HG03558 (cell line): ENCODE measurements around the gene DNAH1.

Experiments used
- ATAC-seq: cut with Tn5 transposase; IDR thresholded peaks from one replicate; pipeline ENCODE4 v1.9.1; 2021; ENCODE audit warnings: moderate number of reproducible peaks; ENCODE audit not compliant: unreplicated experiment; ENCODE audit errors: extremely low read depth

DNAH1 gene

DNA sequence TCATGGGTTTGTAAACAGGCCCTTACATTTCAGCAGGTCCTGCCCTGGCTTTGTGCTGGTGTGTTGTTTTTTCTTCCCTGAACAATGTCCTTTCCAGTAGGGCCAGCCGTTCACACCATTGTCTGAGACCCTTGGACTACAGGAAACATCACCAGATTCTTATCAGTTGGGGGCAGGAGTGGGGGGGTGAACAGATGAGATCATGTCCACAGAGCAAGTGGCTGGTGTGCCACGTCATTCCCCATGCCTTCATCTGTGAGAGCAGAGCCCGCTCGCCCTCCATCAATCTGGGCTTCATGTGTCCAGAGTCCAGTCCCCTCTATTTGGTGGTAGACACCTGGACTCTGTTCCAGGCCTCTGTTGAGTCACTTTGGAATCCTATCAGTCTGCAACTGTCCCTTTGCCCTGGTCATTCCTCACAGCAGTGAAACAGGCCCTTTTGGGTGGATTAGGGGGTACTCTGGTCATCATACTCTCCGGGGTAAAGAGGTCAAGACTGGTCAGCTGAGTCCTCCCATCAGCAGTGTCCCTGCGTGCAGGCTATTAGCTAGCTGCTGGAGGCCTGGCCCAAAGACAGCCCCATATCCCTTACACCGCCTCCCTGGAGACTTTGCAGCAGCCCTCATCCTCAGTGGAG lies 113.8 kb downstream of the DNAH1 start:
- no peak for ATAC-seq

DNA sequence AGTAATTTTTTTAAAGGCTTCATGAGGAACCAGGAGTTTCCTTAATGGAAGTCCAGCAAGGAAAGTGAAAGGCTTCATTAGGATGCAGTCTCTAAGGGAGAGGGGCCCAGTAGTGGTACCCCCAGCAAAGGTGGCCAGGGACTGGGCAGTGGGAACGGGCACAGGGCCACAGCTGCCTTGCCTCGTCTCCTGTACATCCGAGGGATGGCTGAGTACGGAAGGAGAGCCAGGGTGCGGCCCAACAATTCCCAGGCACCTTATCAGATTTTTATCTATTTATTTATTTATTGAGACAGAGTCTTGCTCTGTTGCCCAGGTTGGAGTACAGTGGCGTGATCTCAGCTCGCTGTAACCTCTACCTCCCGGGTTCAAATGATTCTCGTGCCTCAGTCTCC lies 114.3 kb downstream of the DNAH1 start:
- ATAC-seq = no peak

DNA sequence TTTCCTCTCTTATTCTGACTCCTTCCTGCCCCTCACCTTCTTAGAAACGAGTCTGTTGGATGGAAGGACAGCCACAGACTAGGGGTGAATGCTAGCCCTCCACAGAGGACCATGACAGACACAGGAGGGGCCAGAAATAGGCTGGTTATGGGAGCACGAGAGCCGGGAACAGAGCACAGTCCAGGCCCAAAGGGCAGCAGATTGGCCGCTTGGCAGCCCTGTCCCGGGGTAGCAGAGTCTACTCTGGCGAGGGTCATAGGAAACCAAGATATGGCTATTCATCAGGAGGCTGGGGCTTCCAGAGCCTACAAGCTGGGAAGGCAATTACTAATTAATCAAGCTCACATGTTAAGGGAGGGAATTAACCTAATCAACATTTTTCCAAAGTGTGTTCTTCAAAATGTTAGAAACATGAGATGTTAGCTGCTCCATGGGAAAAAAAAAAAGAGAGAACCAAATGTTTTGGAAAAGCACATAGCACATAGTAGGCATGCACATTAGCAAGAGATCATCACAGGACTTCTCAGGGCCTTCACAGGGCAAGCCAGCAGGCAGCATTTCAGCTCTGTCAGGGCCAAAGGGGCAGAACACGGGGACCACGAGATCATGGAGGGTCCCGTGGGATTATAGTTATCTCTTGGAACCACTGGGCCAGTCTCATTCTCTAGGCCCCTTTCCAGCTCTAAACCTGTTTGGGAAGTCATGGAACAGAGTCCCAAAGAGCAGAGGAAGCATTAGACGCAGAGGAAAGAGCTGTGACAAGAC lies 115.5 kb downstream of the DNAH1 start:
- no peak for ATAC-seq

DNA sequence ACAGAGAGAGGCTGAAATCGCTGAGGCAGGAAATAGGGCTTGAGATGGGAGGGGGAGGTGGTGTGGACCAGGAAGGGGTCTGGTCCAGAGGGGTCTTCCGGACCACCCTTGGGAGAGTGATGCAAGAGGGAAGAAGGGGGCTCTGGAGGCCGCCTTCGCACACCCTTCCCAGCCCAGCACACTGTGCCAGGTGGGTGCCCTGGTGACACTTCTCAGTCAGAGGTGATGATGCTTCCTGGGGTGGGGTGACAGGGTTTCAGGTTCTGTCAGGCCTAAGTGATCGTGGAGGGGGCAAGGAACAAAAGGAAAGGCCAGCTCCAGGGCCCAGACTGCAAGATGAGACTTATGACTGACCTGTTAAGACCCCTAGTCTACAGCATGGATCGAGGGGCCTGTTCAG lies 116.1 kb downstream of the DNAH1 start:
- ATAC-seq = no peak

DNA sequence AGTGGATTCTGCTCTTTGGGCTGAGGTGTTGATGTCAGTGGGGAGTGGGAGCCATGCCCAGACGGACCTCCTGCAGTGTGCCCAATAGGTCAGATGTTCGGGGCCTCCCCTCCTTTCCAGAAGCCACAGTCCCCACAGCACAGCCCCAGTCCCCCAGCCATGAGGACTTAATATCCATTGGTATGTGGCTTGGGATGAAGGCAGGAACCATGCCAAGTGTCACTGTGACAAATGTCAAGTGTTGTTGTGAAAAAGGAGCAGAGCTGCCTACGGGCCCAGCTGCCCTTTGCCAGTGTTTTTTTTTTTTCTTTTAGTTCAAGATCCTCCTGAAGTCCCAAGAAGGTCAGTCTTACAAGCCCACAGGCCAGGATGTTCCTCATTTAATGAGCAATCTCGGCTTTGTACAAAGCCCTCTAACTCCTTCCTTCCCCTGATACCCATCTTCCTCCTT lies 116.6 kb downstream of the DNAH1 start:
- no peak for ATAC-seq

DNA sequence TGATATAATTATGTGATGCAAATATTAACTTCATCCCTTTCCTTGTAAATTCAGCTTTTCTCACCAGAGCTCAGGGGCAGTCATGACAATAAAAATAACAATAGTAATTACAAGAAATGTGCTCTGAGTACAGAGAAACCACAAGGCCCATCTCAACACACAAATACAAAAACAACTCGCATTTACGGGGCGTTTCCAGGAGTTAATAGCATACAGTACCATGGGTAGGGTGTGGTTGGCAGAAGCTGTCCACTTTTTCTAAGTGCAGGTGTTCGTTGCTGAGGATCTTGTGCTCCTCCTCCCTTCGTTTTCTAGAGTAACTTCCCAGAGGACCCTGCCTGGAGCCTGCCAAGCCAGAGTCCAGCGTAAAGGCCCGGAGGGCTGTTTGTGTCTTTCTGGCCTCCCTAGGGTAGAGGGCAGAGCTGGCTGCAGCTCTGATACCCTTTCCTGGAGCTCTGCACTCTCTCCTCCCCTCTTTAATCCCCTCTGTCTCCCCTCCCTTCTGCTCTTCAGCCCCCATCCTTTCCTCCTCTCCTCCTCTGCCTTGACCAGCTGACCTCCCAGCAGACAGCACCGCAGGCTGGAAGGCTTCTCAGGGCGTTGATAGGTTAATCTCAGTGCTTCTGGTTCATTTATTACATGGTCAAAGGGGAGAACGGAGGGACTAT lies 117.3 kb downstream of the DNAH1 start:
- no peak for ATAC-seq

DNA sequence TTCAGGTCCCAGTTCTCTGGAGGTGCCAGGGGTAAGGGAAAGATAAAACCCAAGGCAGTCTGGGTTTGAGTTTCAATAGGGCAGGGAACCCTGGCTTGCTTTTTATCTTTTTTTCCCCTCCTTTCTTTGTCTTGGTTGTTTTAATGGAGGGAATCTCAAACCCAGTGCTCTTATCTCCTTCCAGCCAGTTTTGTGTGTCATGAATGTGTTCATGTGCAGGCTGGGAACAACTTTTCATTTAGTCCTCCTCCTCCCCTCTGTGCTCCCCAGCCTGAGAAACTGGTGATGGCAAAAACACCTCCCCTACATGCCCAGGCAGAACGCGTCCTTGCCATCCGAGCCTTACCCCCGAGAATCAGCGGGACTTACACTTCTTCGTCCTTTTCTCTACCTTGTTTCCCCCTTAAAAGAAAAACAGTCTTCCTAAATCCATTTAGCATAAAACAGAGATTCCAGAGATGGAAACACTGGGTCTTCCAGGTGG lies 117.9 kb downstream of the DNAH1 start:
- ATAC-seq = no peak

DNA sequence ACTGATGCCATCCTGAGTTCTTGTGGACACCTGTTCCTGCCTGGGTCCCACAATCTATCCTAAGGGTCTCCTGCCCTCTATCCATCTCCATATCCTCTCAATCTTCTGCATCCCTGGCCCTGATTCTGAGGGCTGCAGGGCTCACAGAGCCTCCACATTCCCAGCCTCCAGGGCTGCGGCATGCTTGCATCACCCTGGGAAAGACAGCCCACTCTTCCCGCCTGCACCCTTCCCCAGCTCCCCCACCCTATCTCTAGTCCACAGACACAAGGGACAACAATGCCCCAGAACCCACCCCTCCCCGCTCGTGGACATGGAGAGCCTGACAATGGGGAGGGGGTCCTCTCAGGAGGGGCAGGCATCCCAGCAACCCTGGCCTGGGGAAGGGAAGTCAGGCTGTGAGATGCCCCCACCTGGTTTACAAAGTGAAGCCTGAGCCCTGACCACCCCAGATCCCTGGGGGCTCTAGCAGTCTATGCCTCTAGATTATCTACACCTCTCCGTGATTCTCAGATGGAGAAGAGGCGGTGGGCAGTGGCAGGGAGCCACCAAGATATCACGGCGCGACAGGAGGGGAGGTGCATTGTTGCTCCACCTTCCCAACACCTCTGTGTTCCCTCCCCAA lies 118.5 kb downstream of the DNAH1 start:
- ATAC-seq = no peak

DNA sequence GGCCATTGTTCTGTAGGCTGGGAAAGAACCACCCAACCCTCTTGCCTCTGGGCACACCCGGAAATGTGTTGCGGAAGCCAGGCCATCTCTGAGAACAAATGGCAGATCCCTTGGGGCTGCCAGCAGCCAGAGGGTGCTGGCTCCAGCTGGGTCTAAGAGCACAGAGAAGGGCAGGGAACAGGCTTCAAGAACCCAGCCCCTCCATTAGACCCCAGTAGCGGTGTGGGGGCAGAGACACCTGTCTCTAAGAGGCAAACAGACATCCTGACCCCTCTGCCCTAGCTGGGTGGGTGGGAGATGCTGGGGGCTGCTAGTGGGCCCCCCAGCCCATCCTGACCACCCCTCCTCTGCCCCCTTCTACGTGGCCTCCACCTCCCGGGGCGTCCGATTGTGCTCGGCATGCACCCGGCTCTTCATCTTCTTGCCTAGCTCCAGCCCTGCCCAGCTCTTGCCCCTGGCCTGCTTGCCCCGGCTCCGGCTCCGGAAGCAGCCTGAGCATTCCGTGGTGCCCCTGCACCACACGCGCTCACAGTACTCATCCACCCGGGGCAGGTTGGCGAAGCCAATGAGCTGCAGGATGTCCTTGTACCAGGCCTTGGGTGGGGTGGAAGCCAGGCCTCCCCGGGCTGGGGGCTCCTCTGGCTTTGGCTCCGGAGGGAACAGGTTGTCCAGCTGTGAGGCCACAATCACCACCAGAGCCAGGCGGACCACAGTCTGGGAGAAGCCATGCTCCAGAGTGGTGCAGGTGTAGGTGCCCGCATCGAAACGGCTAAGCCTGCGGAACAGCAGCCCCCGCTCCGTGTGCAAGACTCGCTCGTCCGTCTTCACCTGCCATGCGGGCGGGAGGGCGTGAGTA lies 119.4 kb downstream of the DNAH1 start:
- ATAC-seq = no peak

DNA sequence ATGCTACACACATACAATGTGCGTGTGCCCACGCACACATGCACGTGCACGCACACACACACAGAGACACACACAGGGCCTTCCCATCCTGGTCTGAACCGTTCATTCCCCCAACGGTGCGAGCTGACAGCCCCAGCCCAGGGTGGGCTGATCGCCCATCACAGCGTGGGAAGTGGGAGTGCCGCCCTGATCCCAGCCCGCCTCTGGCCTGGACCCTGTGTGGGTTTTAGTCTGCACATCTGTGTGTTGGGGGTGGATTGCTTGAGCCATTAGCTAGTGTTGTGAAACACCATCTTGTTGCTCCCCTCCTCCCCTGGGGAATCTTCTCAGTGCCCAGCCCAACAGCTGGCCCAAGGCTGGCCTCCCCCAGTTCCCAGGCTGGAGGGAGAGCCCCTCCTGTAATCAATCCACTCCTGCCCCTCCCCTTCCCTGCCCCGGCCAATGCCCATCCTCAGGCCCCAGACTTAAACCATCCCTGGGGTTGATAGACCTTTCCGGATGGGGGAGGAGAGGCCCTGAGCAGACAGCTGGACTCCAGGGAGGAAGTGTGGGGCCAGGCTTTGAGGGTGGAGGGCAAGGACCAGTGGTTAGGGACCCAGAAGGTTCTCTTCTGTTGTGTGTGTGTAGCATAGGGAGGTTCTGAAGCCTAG lies 120.5 kb downstream of the DNAH1 start:
- no peak for ATAC-seq

DNA sequence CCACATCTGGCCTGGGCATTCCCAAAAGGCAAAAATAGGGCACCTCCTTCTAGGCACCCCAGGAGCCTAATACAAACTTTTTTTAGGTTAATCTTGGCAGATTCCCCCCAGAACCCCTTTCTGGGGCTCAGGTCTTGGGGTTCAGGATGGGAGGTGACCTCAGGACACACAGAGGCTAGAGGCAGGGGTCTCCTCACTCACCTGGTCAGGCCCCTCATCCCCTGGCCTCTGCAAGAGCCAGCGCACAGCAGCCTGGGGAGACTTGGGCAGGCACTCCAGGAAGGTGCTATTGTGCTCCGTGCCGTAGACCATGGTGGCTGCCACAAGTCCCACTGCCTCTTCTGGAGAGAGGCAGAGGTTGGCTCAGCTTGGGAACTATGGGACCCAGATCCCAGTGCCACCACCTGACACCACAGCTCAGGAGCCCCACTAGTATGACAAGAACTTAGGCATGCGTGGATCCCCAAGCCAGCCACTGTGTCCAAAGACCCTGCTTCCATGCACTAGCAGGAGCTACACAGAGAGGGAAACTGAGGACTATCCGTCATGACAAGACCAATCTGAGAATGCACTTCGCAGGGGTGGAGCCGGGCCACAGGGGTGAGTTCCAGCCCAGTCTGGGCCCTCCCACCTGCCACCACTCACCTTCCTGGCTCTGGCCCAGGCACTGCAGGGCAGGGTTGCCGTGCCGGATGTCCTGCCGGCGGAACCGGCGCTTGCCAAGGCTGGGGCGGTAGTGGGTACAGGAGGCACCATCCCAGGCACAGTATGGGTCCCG lies 121.4 kb downstream of the DNAH1 start:
- no peak for ATAC-seq

DNA sequence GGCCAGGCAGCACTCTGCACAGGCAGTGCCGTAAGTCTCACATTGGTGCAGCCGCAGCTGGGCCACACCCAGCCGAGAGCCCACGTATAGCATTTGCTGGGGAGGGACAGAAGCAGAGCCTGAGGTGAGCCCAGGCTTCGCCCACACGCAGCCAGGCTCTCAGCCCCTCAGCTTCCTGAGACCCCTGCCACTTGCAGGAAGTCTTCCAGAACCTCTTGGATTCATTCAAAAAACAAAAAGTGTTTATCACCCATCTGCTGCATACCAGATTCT lies 121.9 kb downstream of the DNAH1 start:
- no peak for ATAC-seq

DNA sequence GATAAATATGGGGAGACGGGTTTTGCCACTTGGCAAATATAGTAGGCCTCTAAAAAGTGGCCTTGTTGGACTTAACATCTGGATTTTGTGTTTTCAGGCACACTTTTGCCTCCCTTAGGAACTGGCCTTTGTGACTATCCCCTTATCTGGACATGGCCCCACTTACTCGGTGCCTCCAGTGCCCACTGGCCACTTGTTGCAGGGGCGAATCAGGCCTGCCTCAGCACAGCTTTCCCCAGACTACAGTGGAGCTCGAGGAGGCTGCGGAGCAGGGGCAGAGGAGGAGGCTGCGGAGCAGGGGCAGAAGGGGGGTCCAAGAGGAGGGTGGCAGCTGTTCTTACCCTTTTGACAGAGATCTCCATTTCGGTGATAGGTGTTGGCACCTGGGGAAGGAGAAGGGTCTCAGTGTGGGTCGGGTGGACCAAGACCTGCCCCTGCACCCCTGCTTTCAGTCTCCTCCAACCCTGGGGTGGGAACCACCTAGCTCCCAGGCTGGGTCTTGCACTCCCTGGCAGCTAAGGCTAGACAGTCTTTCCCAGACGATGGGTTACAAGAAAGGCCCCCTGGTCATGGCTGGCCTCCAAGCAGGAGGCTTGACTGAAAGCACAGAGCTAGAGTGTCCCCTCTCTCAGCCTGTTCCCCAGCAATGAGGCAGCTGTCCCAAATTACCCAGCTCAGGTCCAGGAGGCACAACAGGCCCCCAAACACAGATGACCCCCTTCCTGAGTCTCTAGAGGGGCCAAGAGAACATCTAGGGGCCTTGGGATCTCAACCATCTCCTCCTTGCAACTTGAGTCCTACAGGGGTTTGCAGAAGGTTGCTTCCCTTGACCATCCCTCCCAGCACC lies 122.7 kb downstream of the DNAH1 start:
- ATAC-seq = no peak

DNA sequence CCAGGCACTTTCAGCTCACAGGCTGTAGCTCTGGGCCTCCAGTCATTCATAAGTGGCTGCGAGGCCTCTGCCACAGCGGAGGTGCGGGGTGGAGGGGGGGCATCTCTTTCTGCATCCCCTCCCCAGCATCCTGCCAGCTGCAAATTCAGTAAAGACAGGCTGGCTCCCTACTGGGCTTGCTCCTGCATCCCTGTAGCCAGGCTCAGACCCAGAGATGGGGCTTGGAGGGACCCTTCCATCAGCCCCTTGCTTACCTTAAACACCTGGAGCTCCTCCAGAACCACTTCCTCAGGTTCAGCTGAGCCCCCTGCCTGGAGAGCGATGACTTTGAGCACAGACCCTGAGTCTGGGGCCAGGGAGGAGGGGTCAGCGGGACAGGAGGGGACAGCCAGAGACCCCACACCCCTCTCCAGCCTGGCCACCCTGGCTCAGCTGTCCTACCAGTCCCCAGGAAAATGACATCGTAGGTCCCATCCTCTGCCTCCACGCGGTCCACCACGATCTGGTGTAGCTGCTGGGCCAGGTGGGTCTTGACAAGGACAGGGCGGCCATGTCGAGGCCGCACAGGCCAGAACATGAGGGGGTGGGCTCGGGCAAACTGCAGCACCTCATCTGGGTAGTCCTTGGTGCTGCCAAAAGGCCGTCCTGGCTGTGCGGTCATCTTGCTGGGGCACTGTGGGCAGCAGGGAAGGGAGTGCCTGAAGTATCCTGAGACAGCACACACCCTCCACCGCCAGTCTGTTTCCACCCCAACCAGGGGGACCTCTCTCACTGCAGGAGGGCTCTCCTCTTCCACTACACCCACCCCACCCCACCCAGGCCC lies 123.5 kb downstream of the DNAH1 start:
- ATAC-seq = no peak

DNA sequence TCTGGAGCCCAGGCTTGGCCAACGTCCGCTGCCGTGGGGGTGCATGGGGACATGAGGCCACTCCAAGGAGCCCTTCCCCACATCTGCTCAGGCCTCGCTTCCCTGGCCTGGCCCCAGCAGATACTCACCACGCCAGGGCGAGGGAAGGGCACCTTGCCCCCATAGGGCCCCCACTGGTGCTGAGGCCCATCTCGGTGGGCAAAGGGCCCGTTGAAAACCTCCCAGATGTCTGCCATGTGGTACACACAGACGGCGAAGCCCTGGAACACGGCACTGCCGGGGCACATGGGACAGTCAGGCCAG lies 124.1 kb downstream of the DNAH1 start:
- ATAC-seq = no peak

DNA sequence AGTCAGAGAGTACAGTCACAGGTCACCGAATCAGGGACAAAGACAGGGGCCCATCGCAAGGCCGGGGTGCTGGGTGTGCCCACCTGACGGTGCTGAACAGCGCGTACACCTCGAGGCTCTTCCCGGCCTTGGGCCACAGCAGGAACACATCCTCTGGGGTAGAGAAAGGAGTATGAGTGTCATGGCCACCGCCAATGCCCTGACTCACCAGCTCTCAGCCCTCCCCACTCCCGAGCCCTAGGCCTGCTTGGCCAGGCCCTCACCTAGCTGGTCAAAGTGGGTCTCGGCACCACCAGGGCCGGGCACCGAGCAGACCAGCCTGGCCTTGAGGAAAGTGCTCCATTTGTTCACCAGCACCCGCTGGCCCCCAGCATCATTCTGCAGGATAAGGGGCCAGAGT lies 124.6 kb downstream of the DNAH1 start:
- ATAC-seq = no peak

DNA sequence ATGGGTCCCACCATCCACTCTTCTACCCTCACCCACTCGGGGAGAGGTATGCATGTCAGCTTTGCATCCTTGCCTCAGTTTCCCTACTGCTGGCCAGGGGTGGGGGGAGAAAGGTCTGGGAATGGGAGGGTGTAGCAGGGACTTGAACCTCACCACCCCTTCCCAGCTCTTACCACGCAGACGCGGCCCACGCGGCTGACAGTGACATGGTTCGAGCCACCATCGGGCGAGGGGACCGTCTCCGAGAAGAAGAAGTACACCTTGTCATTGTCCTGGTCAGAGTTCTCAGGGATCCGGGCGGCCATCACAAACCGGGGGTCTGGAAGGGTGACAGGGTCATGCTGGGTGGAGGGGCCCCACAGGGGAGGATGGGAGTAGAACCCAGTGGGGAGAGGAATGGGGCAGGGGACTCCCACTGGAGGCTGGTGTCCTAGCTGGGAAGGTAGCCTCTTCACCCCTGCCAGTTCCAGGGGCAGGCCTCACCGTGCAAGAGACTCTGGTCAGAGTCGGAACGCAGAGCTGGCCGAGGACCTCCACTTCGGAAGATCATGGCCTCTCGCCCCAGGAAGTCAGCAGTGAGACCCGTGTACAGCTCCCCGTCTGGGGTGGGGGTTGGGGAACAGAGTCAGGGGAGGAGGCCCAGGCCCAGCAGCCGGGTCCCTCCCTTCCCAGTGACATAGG lies 125.1 kb downstream of the DNAH1 start:
- no peak for ATAC-seq
